HCT116 (cell line): ENCODE data around the gene GARIN5A. TPM values are rescaled to one million over a fixed set of nuclear protein-coding genes. Genes with fewer than 3 reads are reported as not detected.

Experiments
- ATAC-seq: fragments of 200-7000 bp; cut with Tn5 transposase; 2 replicates; pipeline ENCODE4 v1.9.1; 2020; ENCODE audit warnings: mild to moderate bottlenecking, moderate library complexity
- BruUV-seq: library from RNA; stranded (reverse); fragments of 400-500 nt; replicated peaks from 2 replicates; lab custom pipeline; 2021; lab: Mats Ljungman, UMichigan
- CTCF ChIA-PET: fragments of 300-600 bp; sonication (Branson Sonifier 250); formaldehyde crosslinking; loops from one replicate; lab custom pipeline; 2021; ENCODE audit warnings: antibody characterized with exemption; lab: Charles Lee
- POLR2A ChIA-PET: fragments of 300-600, 350-600 bp; sonication (Branson Sonifier 250); formaldehyde crosslinking; loops from one replicate; lab custom pipeline; 2021; ENCODE audit warnings: antibody characterized with exemption; lab: Charles Lee
- RAD21 ChIA-PET, 2 experiments: fragments of 300-600 bp; sonication (Branson Sonifier 250); formaldehyde crosslinking; loops; one replicate each; lab custom pipeline; 2023; ENCODE audit warnings: low total read pairs in 2 of 2; ENCODE audit not compliant: uncharacterized antibody in 2 of 2, unreplicated experiment in 2 of 2, low non-redundant PET in 1 of 2; lab: Charles Lee
- DNase-seq: peaks from one replicate; pipeline ENCODE4 v3.0.0-alpha.2; 2010; ENCODE audit warnings: low read depth, low spot score
- H2AFZ ChIP-seq: fragments of 200-600 bp; shearing (Covaris generic), sonication (generic); 2 replicates; pipeline ENCODE4 v1.6.1; 2017; ENCODE audit warnings: low read depth, mixed run types, mixed read lengths, antibody characterized with exemption, low read length; ENCODE audit not compliant: poor library complexity, severe bottlenecking
- H3K27ac ChIP-seq: 2 replicates; pipeline ENCODE4 v1.5.1; 2012; ENCODE audit warnings: low read depth, low read length
- H3K27me3 ChIP-seq: fragments of 200-600 bp; sonication (generic); 2 replicates; pipeline ENCODE4 v1.6.1; 2016; ENCODE audit warnings: mixed run types, low read length, mixed read lengths; ENCODE audit not compliant: insufficient read depth
- H3K36me3 ChIP-seq, 2 experiments: fragments of 200-500 bp in 1 of 2; fragments of 200-600 bp in 1 of 2; sonication (Bioruptor generic) in 1 of 2; sonication (generic) in 1 of 2; 2 replicates each; pipeline versions ENCODE4 v1.5.1 to v1.6.1; 2014 to 2016; ENCODE audit warnings: low read length in 2 of 2, inconsistent platforms in 1 of 2, mixed read lengths in 1 of 2, mixed run types in 1 of 2; ENCODE audit not compliant: insufficient read depth in 2 of 2, control insufficient read depth in 1 of 2
- H3K4me1 ChIP-seq, 2 experiments: fragments of 200-600 bp in 1 of 2; sonication (generic) in 1 of 2; 2 replicates each; pipeline versions ENCODE4 v1.5.1 to v1.6.1; 2012 to 2017; ENCODE audit warnings: low read length in 2 of 2, inconsistent platforms in 1 of 2, mild to moderate bottlenecking in 1 of 2, mixed read lengths in 1 of 2, mixed run types in 1 of 2, moderate library complexity in 1 of 2; ENCODE audit not compliant: insufficient read depth in 2 of 2, control insufficient read depth in 1 of 2
- H3K4me2 ChIP-seq: fragments of 200-600 bp; sonication (generic); 2 replicates; pipeline ENCODE4 v1.6.1; 2017; ENCODE audit warnings: mixed run types, low read length, mixed read lengths
- H3K4me3 ChIP-seq, 2 experiments: fragments of 200-600 bp in 1 of 2; sonication (generic) in 1 of 2; replicated peaks in 1 of 2; 2 replicates each; pipeline ENCODE4 v1.5.1; 2011 to 2016; ENCODE audit warnings: low read length in 2 of 2, control low read depth in 1 of 2, low read depth in 1 of 2, mild to moderate bottlenecking in 1 of 2, mixed read lengths in 1 of 2, mixed run types in 1 of 2
- H3K79me2 ChIP-seq: fragments of 200-600 bp; sonication (generic); 2 replicates; pipeline ENCODE4 v1.6.1; 2017; ENCODE audit warnings: mild to moderate bottlenecking, mixed run types, low read length, moderate library complexity, mixed read lengths; ENCODE audit not compliant: insufficient read depth
- H3K9ac ChIP-seq: fragments of 200-600 bp; sonication (generic); 2 replicates; pipeline ENCODE4 v1.6.1; 2016; ENCODE audit warnings: low read length, mixed read lengths
- H3K9me2 ChIP-seq: fragments of 200-600 bp; sonication (generic), shearing (Covaris generic); 2 replicates; pipeline ENCODE4 v1.6.1; 2017; ENCODE audit warnings: mixed run types, mild to moderate bottlenecking, moderate library complexity; ENCODE audit not compliant: insufficient read depth
- H3K9me3 ChIP-seq, 2 experiments: fragments of 200-500 bp in 1 of 2; fragments of 200-600 bp in 1 of 2; sonication (Bioruptor generic) in 1 of 2; sonication (generic) in 1 of 2; 2 replicates each; pipeline ENCODE4 v1.6.1; 2014 to 2017; ENCODE audit warnings: low read length in 2 of 2, mixed read lengths in 2 of 2, inconsistent platforms in 1 of 2, low read depth in 1 of 2, mild to moderate bottlenecking in 1 of 2, mixed run types in 1 of 2, moderate library complexity in 1 of 2; ENCODE audit not compliant: control insufficient read depth in 1 of 2, insufficient read depth in 1 of 2
- H4K20me1 ChIP-seq: fragments of 200-600 bp; sonication (generic), shearing (Covaris generic); 2 replicates; pipeline ENCODE4 v1.6.1; 2017; ENCODE audit warnings: mixed run types, mild to moderate bottlenecking, moderate library complexity; ENCODE audit not compliant: insufficient read depth
- CEBPB ChIP-seq: IDR thresholded peaks from 2 replicates; pipeline ENCODE4 v1.6.1; 2012; ENCODE audit warnings: low read depth
- ELF1 ChIP-seq: IDR thresholded peaks from 2 replicates; pipeline ENCODE4 v1.6.1; 2012; ENCODE audit warnings: low read depth, borderline replicate concordance
- EZH2 ChIP-seq: fragments of 200-600 bp; sonication (generic); IDR thresholded peaks from 2 replicates; pipeline ENCODE4 v1.6.1; 2017; ENCODE audit warnings: antibody characterized with exemption, mixed run types
- EZH2phosphoT487 ChIP-seq: fragments of 200-600 bp; IDR thresholded peaks from 2 replicates; pipeline ENCODE4 v1.6.1; 2018; ENCODE audit warnings: antibody characterized with exemption, borderline replicate concordance
- FOSL1 ChIP-seq: IDR thresholded peaks from 2 replicates; pipeline ENCODE4 v1.6.1; 2012; ENCODE audit warnings: low read depth
- POLR2A ChIP-seq: IDR thresholded peaks from 2 replicates; pipeline ENCODE4 v1.7.0; 2011; ENCODE audit warnings: borderline replicate concordance; ENCODE audit not compliant: insufficient read depth, insufficient read length; ENCODE audit errors: extremely low read depth
- POLR2AphosphoS5 ChIP-seq: IDR thresholded peaks from 2 replicates; pipeline ENCODE4 v1.6.1; 2011; ENCODE audit warnings: mild to moderate bottlenecking, low read depth, low read length, moderate library complexity
- RAD21 ChIP-seq: IDR thresholded peaks from 2 replicates; pipeline ENCODE4 v1.6.1; 2012; ENCODE audit warnings: low read depth, mild to moderate bottlenecking
- SRF ChIP-seq: IDR thresholded peaks from 2 replicates; pipeline ENCODE4 v1.6.1; 2012; ENCODE audit warnings: low read depth
- intact Hi-C: fragments of 100-400 bp; cut with micrococcal nuclease; formaldehyde crosslinking; loops from 2 replicates; pipeline ENCODE4 v1.10.0; 2022
- total RNA-seq: library from RNA; stranded (reverse); gene quantifications from one replicate; pipeline ENCODE4 v1.2.1, GENCODE V29; 2021; ENCODE audit not compliant: unreplicated experiment
- TF ChIP-seq, protein P1 (sequence below): IDR thresholded peaks from 2 replicates; pipeline ENCODE4 v1.6.1; 2012
- TF ChIP-seq, protein P2 (sequence below): IDR thresholded peaks from 2 replicates; pipeline ENCODE4 v1.6.1; 2012
- TF ChIP-seq, protein P3 (sequence below): IDR thresholded peaks from 2 replicates; pipeline ENCODE4 v1.6.1; 2011; ENCODE audit warnings: mild to moderate bottlenecking, low read length, moderate library complexity; ENCODE audit not compliant: insufficient replicate concordance; ENCODE audit errors: extremely low read depth
- TF ChIP-seq, protein P4 (sequence below), 3 experiments: fragments of 200-600 bp in 1 of 3; sonication (generic) in 1 of 3; IDR thresholded peaks in 2 of 3; conservative IDR thresholded peaks in 1 of 3; 2 replicates each; pipeline ENCODE4 v1.5.1; 2012 to 2017; ENCODE audit warnings: low read depth in 2 of 3, low read length in 2 of 3, antibody characterized with exemption in 1 of 3, borderline replicate concordance in 1 of 3, control low read depth in 1 of 3, mild to moderate bottlenecking in 1 of 3, mixed read lengths in 1 of 3, mixed run types in 1 of 3, moderate library complexity in 1 of 3; ENCODE audit not compliant: insufficient read depth in 1 of 3

Gene GARIN5A
- total RNA-seq, 1 experiment from 2014 or later, result 12.2 TPM

DNA sequence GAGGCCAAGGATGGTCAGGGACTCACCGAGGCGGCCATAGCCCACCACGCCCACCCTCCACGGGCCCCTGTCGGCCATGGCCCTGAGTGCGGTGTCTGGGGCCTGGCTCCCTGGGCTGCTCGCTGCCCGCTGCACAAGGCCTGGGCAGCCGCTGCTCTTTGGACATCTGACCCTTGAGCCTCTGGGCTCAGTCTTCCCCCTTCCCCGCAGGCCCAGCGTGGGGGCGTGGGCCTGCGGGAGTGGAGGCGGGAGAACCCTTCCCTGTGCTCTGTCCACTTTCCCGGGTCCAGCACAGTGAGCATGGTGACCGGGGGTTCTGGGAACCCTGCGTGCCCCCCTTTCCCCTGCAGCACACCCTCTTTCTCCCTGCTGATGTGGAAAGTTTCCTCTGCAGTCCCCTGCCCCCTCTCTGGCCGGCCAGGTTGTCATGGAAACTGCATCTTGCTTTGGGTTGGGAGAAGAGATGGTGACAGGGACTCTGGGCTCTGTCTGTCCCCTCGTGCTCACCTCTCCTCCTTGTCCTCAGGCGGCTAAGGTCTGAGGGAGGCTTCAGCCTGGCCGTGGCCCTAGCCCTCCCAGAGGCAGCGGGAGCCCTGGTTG, 37.2 kb upstream of the GARIN5A start, which contains the start of gene ASPDH:
ASPDH (minus strand) TSS at position 168 of the 600 bp plus-strand sequence; CDS start at position 78, 90 bp downstream.
- H3K4me1 ChIP-seq, result peaks cover 3 to 15% of the 10 kb centered on the region in 2 experiments; a peak in 3 of 4 replicates
- no peaks in the 10 kb centered on the region for H3K9me3 ChIP-seq
- no peak within 1 kb of the TSS for H3K4me3 ChIP-seq
- BruUV-seq, result no TSS peak
- H3K9ac ChIP-seq, result no peak within 1 kb of the TSS
- no peak within 1 kb of the TSS for H3K27ac ChIP-seq
- no peak within 1 kb of the TSS for H2AFZ ChIP-seq
- ChIA-PET RAD21 (no interaction called here), POLR2A (no interaction called here)
- no peak for ATAC-seq
- no peak within 1 kb of the TSS for H3K4me2 ChIP-seq
- H3K27me3 ChIP-seq, result no peaks in the 10 kb centered on the region
- intact Hi-C loops, result no loop called here
- peaks cover 8% of the 10 kb centered on the region; the same call in 1 of the 2 replicates for H3K79me2 ChIP-seq
- no peak for DNase-seq
- TF ChIP-seq EZH2phosphoT487, result no peak
- TF ChIP-seq POLR2A, result no peak
- TF ChIP-seq RAD21, result no peak
- TF ChIP-seq POLR2AphosphoS5, result 0 out of 2 replicates have a peak, but pooled peaks have one; percentile 11
- TF ChIP-seq, protein P1, sequence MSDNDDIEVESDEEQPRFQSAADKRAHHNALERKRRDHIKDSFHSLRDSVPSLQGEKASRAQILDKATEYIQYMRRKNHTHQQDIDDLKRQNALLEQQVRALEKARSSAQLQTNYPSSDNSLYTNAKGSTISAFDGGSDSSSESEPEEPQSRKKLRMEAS, result no peak
- no peak for TF ChIP-seq CEBPB
- TF ChIP-seq, all 23 proteins: peak for 1
- CTCF ChIA-PET, result no interaction called here
- Histone ChIP-seq H4K20me1 (no peaks in the 10 kb centered on the region), H3K9me2 (no peaks in the 10 kb centered on the region), H3K36me3 (no peaks in the 10 kb centered on the region)

DNA sequence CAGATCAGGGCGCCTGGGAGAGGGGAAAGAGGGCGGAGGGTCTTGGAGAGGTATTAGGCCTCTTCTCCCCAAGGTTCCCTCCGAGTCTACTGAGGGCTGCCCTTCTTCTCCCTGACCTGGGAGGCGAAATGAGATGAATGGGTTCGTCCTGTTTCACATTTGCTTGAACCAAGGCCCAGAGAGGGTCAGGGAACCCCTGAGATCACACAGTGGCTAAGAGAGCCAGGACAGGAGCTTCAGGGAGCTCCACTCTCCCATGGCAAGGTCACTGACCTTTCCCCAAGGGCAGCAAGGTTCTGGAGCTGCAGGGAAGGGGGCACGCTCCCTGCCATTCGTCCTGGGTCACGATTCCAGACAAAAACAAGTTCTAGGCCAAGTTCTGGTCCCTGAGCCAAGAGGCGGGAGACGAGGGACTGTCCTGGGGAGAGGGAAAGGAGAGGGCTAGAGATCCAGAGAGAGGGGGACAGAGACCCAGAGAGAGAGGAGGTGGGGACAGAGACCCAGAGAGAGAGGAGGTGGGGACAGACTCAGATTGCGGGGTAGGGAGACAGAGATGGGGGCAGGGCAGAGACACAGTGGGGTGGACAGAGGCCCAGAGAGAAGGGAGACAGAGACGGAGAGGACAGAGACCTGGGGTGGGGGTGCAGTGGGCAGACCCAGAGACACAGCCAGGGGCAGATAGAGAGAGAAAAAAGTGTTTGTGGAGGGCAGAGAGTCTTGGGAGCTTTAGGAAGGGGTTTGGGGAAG, 36.5 kb upstream of the GARIN5A start:
- Histone ChIP-seq H2AFZ (no peak overlapping the region), H3K27ac (no peak overlapping the region), H3K36me3 (no peaks in the 10 kb centered on the region), H4K20me1 (no peaks in the 10 kb centered on the region), H3K4me1 (peaks cover 3 to 15% of the 10 kb centered on the region in 2 experiments; a peak in 3 of 4 replicates), H3K9me3 (no peaks in the 10 kb centered on the region), H3K4me2 (no peak overlapping the region), H3K79me2 (peaks cover 8% of the 10 kb centered on the region; the same call in 1 of the 2 replicates), H3K4me3 (no peak overlapping the region), H3K27me3 (no peaks in the 10 kb centered on the region), H3K9ac (no peak overlapping the region), H3K9me2 (no peaks in the 10 kb centered on the region)
- intact Hi-C loops, result no loop called here
- ATAC-seq (no peak), DNase-seq (no peak)
- ChIA-PET POLR2A (no interaction called here), RAD21 (no interaction called here), CTCF (no interaction called here)
- no TSS peak for BruUV-seq
- TF ChIP-seq, protein P2, sequence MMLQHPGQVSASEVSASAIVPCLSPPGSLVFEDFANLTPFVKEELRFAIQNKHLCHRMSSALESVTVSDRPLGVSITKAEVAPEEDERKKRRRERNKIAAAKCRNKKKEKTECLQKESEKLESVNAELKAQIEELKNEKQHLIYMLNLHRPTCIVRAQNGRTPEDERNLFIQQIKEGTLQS, result no peak
- TF ChIP-seq SRF (no peak), CEBPB (no peak), FOSL1 (no peak), ELF1 (no peak), RAD21 (no peak), EZH2 (no peak)
- TF ChIP-seq, protein P1, result no peak
- TF ChIP-seq, protein P3, sequence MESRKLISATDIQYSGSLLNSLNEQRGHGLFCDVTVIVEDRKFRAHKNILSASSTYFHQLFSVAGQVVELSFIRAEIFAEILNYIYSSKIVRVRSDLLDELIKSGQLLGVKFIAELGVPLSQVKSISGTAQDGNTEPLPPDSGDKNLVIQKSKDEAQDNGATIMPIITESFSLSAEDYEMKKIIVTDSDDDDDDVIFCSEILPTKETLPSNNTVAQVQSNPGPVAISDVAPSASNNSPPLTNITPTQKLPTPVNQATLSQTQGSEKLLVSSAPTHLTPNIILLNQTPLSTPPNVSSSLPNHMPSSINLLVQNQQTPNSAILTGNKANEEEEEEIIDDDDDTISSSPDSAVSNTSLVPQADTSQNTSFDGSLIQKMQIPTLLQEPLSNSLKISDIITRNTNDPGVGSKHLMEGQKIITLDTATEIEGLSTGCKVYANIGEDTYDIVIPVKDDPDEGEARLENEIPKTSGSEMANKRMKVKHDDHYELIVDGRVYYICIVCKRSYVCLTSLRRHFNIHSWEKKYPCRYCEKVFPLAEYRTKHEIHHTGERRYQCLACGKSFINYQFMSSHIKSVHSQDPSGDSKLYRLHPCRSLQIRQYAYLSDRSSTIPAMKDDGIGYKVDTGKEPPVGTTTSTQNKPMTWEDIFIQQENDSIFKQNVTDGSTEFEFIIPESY, result no peak
- TF ChIP-seq, protein P4, sequence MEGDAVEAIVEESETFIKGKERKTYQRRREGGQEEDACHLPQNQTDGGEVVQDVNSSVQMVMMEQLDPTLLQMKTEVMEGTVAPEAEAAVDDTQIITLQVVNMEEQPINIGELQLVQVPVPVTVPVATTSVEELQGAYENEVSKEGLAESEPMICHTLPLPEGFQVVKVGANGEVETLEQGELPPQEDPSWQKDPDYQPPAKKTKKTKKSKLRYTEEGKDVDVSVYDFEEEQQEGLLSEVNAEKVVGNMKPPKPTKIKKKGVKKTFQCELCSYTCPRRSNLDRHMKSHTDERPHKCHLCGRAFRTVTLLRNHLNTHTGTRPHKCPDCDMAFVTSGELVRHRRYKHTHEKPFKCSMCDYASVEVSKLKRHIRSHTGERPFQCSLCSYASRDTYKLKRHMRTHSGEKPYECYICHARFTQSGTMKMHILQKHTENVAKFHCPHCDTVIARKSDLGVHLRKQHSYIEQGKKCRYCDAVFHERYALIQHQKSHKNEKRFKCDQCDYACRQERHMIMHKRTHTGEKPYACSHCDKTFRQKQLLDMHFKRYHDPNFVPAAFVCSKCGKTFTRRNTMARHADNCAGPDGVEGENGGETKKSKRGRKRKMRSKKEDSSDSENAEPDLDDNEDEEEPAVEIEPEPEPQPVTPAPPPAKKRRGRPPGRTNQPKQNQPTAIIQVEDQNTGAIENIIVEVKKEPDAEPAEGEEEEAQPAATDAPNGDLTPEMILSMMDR (IDR thresholded peaks at IDR 0.05 in 2 of 3, conservative IDR thresholded peaks at IDR 0.05 in 1 of 3; ENCODE audit: borderline replicate concordance in 1 of 3, insufficient read depth in 1 of 3, low read depth in 2 of 3, low read length in 2 of 3), result no peak
